Sigmoid colon (tissue), 7 donors: ENCODE data around the gene TBC1D21. TPM values are rescaled to one million over a fixed set of nuclear protein-coding genes. Genes with fewer than 3 reads are reported as not detected.

Source experiments
- DNase-seq: peaks from one replicate; pipeline ENCODE4 v3.0.0-alpha.2; 2019
- H3K27ac ChIP-seq, 4 donors: fragments of 200-600 bp; sonication (generic); one replicate each; pipeline ENCODE4 v1.5.1; 2016 to 2019; ENCODE audit warnings: mild to moderate bottlenecking in 1 of 4
- H3K27me3 ChIP-seq, 3 donors: fragments of 200-600 bp; sonication (generic); one replicate each; pipeline ENCODE4 v1.5.1; 2019; ENCODE audit warnings: mild to moderate bottlenecking in 1 of 3
- H3K36me3 ChIP-seq, 4 donors: fragments of 200-600 bp; sonication (generic); one replicate each; pipeline ENCODE4 v1.5.1; 2016 to 2019
- H3K4me1 ChIP-seq, 4 donors: fragments of 200-600 bp; sonication (generic); one replicate each; pipeline ENCODE4 v1.5.1; 2017 to 2019
- H3K4me3 ChIP-seq, 4 donors: fragments of 200-600 bp; sonication (generic); one replicate each; pipeline ENCODE4 v1.5.1; 2017 to 2019; ENCODE audit warnings: mild to moderate bottlenecking in 2 of 4, moderate library complexity in 1 of 4
- H3K9me3 ChIP-seq, 4 donors: fragments of 200-600 bp in 3 of 4; sonication (generic) in 3 of 4; one replicate each; pipeline versions ENCODE4 v1.5.1 to v1.6.1; 2013 to 2019
- EP300 ChIP-seq, 4 donors: sonication (generic); formaldehyde crosslinking; IDR thresholded peaks; one replicate each; pipeline ENCODE4 v1.6.1; 2017; ENCODE audit warnings: antibody characterized with exemption in 4 of 4
- POLR2A ChIP-seq, 2 donors: fragments of 450-650 bp; IDR thresholded peaks; one replicate each; pipeline ENCODE4 v1.6.1; 2016; ENCODE audit warnings: antibody characterized with exemption in 2 of 2, mild to moderate bottlenecking in 2 of 2, moderate library complexity in 2 of 2
- POLR2AphosphoS5 ChIP-seq, 4 donors: sonication (generic); formaldehyde crosslinking; IDR thresholded peaks; one replicate each; pipeline ENCODE4 v1.6.1; 2017; ENCODE audit warnings: antibody characterized with exemption in 4 of 4
- WGBS, 2 donors: extraction: QIAGEN DNeasy Blood & Tissue Kit; methylation state at CpG; one replicate each; pipeline ENCODE4 v1.1.7; 2013; 5-methylcytosine and 5-hydroxymethylcytosine counted together
- intact Hi-C: fragments of 100-400 bp; cut with DNase I; formaldehyde crosslinking; loops from one replicate; pipeline ENCODE4 v1.15.1; 2023
- polyA plus RNA-seq, 3 donors: library from polyadenylated mRNA; stranded (reverse); fragments of 200-250 nt; gene quantifications; one replicate each; pipeline ENCODE4 v1.2.3, GENCODE V29; 2013
- total RNA-seq, 4 donors: library from RNA; depleted of rRNA; stranded (reverse); fragments of >200 nt; gene quantifications; one replicate each; pipeline ENCODE4 v1.1.0, GENCODE V29; 2016
- TF ChIP-seq, protein P1 (sequence below), 4 experiments: fragments of 450-650 bp in 3 of 4; fragments of 200-600 bp in 1 of 4; IDR thresholded peaks; one replicate each; pipeline ENCODE4 v1.5.1; 2016 to 2019; ENCODE audit warnings: antibody characterized with exemption in 4 of 4, mild to moderate bottlenecking in 3 of 4, moderate library complexity in 2 of 4
- donor health status: healthy with polysubstance abuse.
- donor health status: Bipolar disorder and iron deficiency.
- donor health status: healthy.

The TBC1D21 gene
- total and polyA plus RNA-seq, 7 donors = not detected

DNA sequence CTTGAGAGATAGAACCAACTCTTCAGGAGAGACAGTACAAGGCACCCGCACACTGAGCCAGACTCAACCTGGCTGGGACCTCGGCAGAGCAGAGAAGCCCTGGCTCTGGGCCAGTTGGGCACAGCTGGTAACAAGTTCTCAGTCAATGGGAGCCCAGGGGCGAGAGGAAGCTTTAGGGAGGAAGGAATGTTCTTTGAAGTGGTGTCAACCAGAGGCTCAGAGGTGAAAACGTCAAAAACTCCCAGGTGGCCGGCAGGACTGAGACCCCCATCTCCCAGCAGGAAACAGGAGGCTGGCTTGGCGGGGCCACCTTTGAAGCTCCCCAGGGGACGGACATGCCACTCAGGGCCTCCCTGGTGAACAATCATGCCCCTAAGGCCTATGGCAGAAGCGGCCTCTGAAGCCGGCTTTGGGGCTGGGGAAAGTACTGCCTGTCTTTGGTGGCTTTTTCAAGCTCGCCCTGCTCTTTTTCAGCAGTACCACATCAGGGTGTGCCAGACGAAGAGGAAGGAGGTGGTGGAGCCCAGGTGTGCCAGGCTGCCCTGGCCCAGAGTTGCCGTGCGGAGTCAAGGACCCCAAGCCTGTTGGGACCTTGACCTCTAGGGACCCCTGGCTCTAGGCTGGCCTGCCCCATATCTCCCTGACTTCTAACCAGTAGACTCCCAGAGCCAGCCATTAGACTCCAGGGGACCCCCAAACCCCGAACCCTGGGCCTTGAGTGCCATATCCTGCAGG, 16.7 kb upstream of the TBC1D21 start:
- no peaks in the 10 kb centered on the region for H3K4me1 ChIP-seq
- intact Hi-C loops = no loop called here
- no peaks in the 10 kb centered on the region for H3K36me3 ChIP-seq
- H3K4me3 ChIP-seq = no peak overlapping the region
- no peaks in the 10 kb centered on the region for H3K9me3 ChIP-seq
- WGBS, 2 donors = 38 to 52% methylated on average over 14 of the region's 14 CpGs
- H3K27ac ChIP-seq = no peak overlapping the region
- TF ChIP-seq EP300 (IDR thresholded peaks at IDR 0.05) = no peak
- no peak for TF ChIP-seq POLR2A (IDR thresholded peaks at IDR 0.05)
- TF ChIP-seq, protein P1, sequence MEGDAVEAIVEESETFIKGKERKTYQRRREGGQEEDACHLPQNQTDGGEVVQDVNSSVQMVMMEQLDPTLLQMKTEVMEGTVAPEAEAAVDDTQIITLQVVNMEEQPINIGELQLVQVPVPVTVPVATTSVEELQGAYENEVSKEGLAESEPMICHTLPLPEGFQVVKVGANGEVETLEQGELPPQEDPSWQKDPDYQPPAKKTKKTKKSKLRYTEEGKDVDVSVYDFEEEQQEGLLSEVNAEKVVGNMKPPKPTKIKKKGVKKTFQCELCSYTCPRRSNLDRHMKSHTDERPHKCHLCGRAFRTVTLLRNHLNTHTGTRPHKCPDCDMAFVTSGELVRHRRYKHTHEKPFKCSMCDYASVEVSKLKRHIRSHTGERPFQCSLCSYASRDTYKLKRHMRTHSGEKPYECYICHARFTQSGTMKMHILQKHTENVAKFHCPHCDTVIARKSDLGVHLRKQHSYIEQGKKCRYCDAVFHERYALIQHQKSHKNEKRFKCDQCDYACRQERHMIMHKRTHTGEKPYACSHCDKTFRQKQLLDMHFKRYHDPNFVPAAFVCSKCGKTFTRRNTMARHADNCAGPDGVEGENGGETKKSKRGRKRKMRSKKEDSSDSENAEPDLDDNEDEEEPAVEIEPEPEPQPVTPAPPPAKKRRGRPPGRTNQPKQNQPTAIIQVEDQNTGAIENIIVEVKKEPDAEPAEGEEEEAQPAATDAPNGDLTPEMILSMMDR (IDR thresholded peaks at IDR 0.05) = no peak
- TF ChIP-seq POLR2AphosphoS5 (IDR thresholded peaks at IDR 0.05) = no peak
- peaks cover 0 to 12% (median 3%) of the 10 kb centered on the region in 3 donors for H3K27me3 ChIP-seq
- no peak for DNase-seq

DNA sequence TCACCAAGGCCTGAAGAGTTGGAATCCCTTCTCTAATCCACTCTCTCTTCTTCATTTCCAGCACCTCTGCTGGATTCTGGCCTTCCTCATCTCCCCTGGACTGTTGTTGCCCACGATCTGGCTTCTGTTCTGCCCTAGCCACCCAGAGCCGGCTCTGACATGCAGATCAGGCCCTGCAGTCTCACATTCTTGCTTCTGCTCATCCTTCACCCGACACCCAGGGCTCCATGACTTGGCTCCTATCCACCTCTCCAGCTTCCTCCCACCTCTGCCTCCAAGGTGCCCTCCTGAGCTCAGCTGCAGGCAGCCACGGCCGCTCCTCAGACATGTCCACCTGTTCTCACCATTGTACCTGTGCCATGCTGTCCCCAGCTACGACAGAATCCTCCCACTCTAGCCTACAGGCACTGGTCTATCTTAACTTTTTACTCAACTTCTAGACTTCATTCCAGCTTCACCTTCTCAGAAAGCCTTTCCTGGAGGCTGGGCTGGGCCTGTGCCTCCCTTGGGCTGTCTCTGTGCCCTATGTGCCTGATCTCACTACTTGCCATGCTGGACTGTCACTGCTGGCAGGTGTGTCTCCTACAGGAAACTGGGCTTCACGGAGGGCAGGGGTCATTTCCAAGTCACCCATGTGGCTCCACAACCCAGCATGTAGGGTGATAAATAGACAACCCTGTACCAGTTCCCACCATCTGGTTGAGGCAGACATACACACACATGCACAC, 16.0 kb upstream of the TBC1D21 start:
- Histone ChIP-seq H3K4me3 (no peak overlapping the region), H3K36me3 (no peaks in the 10 kb centered on the region), H3K27ac (no peak overlapping the region), H3K4me1 (no peaks in the 10 kb centered on the region), H3K9me3 (no peaks in the 10 kb centered on the region), H3K27me3 (peaks cover 0 to 11% (median 3%) of the 10 kb centered on the region in 3 donors)
- 66 to 77% methylated on average over 7 of the region's 7 CpGs for WGBS, 2 donors
- intact Hi-C loops = no loop called here
- no peak for DNase-seq
- TF ChIP-seq, protein P1 (IDR thresholded peaks at IDR 0.05) = no peak
- no peak for TF ChIP-seq POLR2A (IDR thresholded peaks at IDR 0.05)
- no peak for TF ChIP-seq POLR2AphosphoS5 (IDR thresholded peaks at IDR 0.05)
- no peak for TF ChIP-seq EP300 (IDR thresholded peaks at IDR 0.05)

DNA sequence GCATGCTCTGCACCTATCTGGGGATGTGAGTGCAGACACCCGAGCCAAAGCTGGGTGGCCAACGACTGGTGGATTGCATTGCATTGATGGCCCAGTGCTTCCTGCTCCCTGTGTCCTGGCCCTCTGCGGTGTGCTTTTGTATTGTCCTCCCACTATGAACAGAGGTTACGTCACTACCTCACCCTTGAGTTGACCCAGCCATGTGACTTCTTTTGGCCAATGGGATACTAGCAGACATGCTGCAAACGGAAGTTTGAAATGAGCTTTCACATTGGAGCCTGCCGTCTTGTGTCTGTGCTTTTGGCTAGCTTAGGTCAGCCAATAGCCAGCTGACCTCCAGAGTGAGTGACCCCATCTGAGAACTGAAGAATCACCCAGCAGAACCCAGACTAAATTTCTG, 15.3 kb upstream of the TBC1D21 start:
- intact Hi-C loops = no loop called here
- 73 to 84% methylated on average over 6 of the region's 6 CpGs for WGBS, 2 donors
- no peaks in the 10 kb centered on the region for H3K36me3 ChIP-seq

DNA sequence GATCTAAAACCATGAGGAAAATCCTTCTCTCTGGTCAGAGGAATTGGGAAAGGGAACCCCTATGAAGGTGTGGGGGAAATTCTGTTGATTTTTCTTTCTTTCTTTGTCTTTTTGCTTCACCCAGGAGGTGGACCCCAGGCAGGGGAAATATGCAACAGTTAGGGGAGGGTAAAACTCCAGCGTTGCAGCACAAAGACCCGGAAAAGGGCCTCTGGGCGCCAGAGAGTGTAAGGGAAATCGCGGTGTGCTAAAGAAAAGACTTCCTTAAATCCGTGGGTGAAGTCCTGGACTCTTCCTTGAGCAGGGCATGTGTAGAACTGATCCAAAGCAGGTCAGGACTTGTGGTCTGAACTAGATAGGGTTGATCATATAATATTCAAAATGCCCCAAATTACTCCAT, 11.1 kb upstream of the TBC1D21 start:
- Histone ChIP-seq H3K9me3 (no peaks in the 10 kb centered on the region), H3K36me3 (no peaks in the 10 kb centered on the region), H3K4me3 (no peak overlapping the region), H3K27me3 (peaks cover 0 to 5% (median 0%) of the 10 kb centered on the region in 3 donors), H3K27ac (no peak overlapping the region), H3K4me1 (no peaks in the 10 kb centered on the region)
- no peak for TF ChIP-seq POLR2AphosphoS5 (IDR thresholded peaks at IDR 0.05)
- no peak for TF ChIP-seq POLR2A (IDR thresholded peaks at IDR 0.05)
- no peak for TF ChIP-seq EP300 (IDR thresholded peaks at IDR 0.05)
- TF ChIP-seq, protein P1 (IDR thresholded peaks at IDR 0.05) = no peak
- DNase-seq = no peak
- WGBS, 2 donors = 26 to 39% methylated on average over 6 of the region's 6 CpGs
- intact Hi-C loops = no loop called here

More for the DNA sequence above, 15.3 kb upstream of the TBC1D21 start:
- Histone ChIP-seq H3K9me3 (no peaks in the 10 kb centered on the region), H3K4me1 (no peaks in the 10 kb centered on the region), H3K27ac (no peak overlapping the region), H3K27me3 (peaks cover 0 to 9% (median 3%) of the 10 kb centered on the region in 3 donors), H3K4me3 (no peak overlapping the region)
- DNase-seq = no peak
- TF ChIP-seq EP300 (IDR thresholded peaks at IDR 0.05) (no peak), POLR2A (IDR thresholded peaks at IDR 0.05) (no peak), POLR2AphosphoS5 (IDR thresholded peaks at IDR 0.05) (no peak)
- TF ChIP-seq, protein P1 (IDR thresholded peaks at IDR 0.05) = no peak
